SIG-M5 (cell line): ENCODE results near the gene GCH1.

Experiments
- DNase-seq: peaks from one replicate; lab custom pipeline; 2025; lab: John Stamatoyannopoulos, UW

The GCH1 gene

GRCh38 chr14:54866588-54866987, 36.0 kb downstream of the GCH1 start:
- no peak for DNase-seq

GRCh38 chr14:54864526-54864925, 38.1 kb downstream of the GCH1 start:
- no peak for DNase-seq

- peak; percentile 85 for DNase-seq
These were observed 44.8 kb downstream of the GCH1 start for GRCh38 chr14:54857830-54858269.

- no peak for DNase-seq
These were observed 46.5 kb downstream of the GCH1 start for GRCh38 chr14:54856152-54856551.

GRCh38 chr14:54854181-54854580, 48.4 kb downstream of the GCH1 start:
- DNase-seq = no peak

DNA sequence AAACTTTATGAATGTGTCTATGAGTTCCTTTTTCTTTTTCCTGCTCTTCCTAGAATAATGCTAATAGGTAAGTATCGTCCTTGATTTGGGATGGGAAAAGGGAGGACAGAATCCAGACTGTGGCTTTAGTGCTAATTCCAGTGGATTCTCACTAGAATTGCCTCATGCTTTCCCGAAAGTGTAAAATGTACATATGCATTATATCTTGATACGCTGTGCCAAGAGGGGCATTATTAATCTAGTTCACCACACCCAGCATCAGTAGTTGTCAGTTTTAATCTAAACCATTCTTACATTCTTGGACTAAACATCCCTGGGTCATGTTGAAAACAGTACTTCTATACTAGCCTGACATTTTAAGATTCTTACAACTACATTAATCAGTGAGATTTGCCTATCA, 49.3 kb downstream of the GCH1 start:
- DNase-seq = no peak

DNA sequence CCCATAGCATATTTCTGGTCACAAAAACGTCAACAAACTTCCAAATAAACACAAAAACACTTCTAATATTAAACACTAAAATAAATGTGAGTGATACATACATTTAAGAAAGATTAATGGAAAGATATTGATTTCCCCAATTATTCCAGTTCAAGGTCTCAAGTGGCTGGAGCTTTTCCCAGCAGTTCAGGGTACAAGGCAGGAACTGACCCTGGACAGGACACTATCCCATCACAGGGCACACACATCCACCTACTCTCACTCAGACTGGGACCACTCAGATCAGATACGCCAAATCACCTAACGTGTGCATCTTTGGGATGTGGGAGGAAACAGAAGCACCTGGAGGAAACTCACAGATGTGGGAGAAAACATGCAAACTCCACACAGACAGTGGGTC, 50.4 kb downstream of the GCH1 start:
- DNase-seq = no peak

GRCh38 chr14:54848910-54849309, 53.7 kb downstream of the GCH1 start:
- no peak for DNase-seq

DNA sequence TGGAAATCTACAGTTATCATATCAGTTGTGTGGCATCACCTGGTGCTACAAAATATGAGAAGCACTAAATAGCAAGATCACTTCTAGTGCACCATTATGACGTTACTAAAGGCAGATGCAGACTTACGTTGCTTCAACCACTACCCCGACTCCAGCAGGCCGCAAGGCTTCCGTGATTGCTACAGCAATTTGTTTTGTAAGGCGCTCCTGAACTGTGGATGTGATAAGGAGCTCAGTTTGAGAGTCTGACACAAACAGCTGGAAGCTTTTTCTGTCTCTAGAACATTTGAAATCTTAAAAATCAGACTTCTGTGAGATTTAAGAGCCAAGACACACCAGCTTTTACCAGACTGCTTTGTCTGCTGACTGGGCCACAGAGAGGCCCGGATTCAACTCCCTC, 57.0 kb downstream of the GCH1 start:
- no peak for DNase-seq

GRCh38 chr14:54844479-54844878, 58.1 kb downstream of the GCH1 start:
- DNase-seq = no peak

GRCh38 chr14:54840798-54841197, 61.8 kb downstream of the GCH1 start:
- DNase-seq = no peak

DNA sequence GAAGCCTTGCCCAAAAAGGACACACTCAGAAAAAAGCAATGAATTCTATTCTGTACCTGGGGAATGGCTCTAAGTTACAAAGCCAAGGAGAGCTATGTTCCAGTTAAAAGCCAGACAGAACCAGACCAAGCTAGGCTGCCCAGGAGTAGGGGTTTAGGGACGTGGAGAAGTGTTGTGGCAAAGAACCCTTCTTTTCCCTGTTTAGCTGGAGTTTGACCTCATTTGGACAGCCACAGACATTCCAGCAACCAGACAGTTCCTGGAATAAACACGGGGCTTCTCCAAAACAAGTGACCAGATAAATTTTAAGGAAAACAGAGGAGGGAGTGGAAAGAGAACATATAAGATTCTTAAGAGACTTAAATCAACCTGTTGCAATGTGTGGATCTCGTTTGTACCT, 62.3 kb downstream of the GCH1 start:
- no peak for DNase-seq

- no peak for DNase-seq
These were observed 62.9 kb downstream of the GCH1 start for GRCh38 chr14:54839701-54840119.

DNA sequence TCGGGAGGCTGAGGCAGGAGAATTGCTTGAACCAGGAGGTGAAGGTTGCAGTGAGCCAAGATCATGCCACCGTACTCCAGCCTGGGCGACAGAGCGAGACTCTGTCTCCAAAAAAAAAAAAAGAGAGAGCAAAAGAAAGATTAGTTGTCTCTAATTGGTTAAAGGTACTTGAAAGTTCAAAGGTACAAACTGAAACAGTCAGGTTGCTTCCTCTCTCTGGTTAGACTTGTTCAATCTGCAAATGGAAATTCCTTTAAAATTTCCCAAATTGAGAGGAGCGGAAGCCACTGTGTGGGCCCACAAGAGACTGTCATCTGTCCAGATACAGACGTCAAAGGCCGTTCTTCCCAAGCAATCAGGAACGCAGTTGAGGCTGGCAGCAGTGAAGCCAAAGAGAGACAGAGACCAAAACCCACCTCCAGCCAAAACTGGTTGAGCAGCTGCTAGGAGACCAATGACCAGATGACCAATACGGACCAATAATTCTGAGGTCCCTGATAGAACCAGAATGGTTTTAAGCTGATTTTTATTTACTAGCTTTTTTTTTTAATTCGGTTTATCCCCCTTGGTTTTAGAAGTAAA, 63.6 kb downstream of the GCH1 start:
- DNase-seq = no peak

GRCh38 chr14:54837508-54838149, 65.0 kb downstream of the GCH1 start:
- DNase-seq = no peak

DNA sequence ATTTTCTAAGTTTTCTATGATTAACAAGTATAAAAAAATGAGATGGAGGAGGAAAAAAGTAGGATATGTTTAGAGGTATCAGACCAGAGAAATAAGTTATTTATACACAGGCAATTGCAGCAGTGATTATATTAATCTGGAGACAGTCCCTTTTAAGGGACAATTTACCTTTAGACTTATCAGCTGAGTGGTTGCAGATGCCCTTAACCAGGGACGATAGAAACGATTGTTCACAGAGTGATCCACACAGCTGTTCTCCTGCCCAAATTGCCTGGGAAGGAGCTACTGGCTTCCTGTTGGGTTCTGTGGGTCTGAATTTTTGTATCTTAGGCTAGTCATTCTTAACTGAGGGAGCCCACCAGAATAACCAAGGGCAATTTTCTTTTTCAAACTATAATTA, 66.4 kb downstream of the GCH1 start:
- no peak for DNase-seq

DNA sequence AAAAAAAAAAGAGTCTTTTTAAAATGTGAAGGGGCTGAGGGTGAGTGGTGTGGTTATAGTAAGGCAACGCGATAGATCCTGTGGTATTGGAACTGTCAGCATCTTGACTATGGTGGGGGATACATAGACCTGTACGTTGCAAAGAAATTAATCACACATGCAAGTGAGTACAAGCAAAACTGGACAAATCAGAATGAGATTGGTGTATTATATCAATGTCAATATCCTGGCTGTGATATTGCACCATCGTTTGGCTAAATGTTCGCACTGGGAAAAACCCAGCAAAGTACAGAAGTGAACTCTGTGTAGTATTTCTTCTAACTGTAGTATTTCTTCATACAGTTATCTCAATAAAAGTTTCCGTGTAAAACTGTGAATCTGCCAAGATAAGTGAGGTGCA, 67.9 kb downstream of the GCH1 start:
- DNase-seq = no peak

DNA sequence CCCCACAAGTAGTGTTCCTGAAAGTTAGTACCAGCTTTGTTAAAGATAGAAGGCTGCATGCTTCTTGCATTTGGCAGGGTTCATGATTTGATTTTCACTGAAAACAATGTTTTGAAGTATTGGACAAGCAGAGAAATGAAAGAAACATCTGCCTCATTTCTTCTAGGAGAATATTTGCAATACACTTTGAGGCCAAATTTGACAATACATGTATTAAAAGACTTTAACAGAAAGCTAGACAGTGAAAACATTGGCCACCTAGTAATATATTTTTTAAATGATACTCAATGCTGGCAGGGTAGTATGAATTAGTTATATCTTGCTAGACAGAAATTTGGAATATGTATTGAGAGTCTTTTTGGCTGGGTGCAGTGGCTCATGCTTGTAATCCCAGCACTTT, 68.5 kb downstream of the GCH1 start:
- DNase-seq = no peak

GRCh38 chr14:54830650-54831049, 72.0 kb downstream of the GCH1 start:
- DNase-seq = no peak

GRCh38 chr14:54829486-54830224, 73.0 kb downstream of the GCH1 start:
- DNase-seq = no peak

GRCh38 chr14:54828037-54828436, 74.6 kb downstream of the GCH1 start:
- no peak for DNase-seq

DNA sequence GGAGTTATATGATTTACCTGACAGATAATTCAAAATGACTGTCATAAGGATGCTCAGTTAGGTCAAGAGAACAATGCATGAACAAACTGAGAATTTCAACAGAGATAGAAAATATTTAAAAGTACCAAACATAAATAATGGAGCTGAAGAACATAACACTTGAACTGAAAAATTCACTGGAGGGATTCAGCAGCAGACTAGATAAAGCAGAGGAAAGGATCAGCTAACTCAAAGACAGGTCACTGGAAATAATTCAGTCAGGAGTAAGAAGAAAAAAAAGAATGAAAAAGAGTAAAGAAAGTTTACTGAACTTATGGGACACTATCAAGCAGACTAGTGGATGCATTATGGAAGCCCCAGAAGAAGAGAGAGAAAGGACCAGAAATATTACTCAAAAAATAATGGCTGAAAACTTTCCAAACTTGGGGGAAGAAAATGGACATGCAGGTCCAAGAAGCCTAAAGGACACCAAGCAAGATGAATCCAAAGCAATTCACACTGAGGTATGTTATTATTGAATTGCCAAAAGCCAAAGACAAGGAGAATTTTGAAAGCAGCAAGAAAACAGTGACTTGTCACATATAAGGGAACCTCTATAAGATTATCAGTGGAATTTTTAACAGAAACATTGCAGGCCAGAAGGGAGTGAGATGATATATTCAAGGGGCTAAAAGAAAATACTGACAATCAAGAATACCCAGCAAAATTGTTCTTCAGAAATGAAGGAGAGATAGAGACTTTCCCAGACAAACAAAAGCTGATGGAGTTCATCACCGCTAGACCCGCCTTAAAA, 78.7 kb downstream of the GCH1 start:
- no peak for DNase-seq

DNA sequence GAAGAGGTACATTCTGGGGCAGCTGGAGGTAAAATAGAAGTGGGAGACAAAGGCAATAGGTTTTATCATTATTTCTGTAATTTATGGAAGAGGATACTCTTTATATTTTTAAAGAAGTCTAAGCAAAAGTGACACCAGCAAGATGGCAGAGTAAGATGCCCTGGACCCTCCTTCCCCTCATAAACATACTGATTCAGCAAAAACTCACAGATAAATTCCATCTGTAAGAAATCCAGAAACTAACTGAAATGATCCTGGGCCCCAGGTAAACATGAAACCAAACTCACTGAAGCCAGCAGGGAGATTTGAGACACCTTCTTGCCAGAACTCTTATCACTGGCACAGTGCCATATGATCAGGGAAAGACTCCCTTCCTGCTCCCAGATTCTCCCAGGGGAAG, 79.9 kb downstream of the GCH1 start:
- no peak for DNase-seq
